ENCODE results near the gene OXSM. TPM values are rescaled to one million over a fixed set of nuclear protein-coding genes. Genes with fewer than 3 reads are reported as not detected.

Gene OXSM
- polyA plus RNA-seq, 1 donor (not counting 4 experiments of a cell fraction or from before 2014, with no cell fraction given), result 31.6 TPM

DNA sequence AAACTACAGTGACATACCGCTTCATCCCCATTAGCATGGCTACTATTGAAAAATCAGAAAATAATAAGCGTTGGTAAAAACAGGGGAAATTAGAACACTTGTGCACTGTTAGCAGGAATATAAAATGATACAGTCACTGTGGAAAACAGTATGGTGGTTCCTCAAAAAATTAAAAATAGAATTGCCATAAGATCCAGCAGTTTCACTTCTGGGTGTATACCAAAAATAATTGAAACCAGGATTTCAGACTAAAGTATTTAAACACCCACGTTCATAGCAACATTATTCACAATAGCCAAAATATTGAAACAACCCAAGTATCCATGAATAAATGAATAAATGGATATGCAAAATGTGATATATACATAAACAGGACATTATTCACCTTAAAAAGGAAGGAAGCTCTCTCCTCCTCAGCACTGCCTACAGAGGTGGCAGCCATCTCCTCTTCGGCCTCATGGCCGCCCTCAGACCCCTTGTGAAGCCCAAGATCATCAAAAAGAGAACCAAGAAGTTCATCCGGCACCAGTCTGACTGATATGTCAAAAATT is 40.8 kb upstream of the OXSM start:
- H3K79me2 ChIP-seq (ENCODE audit: control insufficient read depth, insufficient read depth, low read length), result no peaks in the 10 kb centered on the region
- no peak overlapping the region for H3K27ac ChIP-seq (ENCODE audit: control insufficient read depth, insufficient read depth, low read length)
- no peak overlapping the region for H2AFZ ChIP-seq (ENCODE audit: control insufficient read depth, low read length)
- peaks cover 0 to 9% of the 10 kb centered on the region in 2 experiments for H3K36me3 ChIP-seq (ENCODE audit: control insufficient read depth in 2 of 2, extremely low read depth in 1 of 2, insufficient read depth in 2 of 2, low read length in 2 of 2)
- no peak overlapping the region for H3K9ac ChIP-seq (ENCODE audit: control insufficient read depth, extremely low read depth, insufficient read depth, low read length)
- peaks cover 12% of the 10 kb centered on the region for H3K4me1 ChIP-seq (ENCODE audit: control insufficient read depth, extremely low read depth, insufficient read depth, low read length)
- H3K27me3 ChIP-seq (ENCODE audit: control insufficient read depth, extremely low read depth, insufficient read depth, low read length), result no peaks in the 10 kb centered on the region
- FAIRE-seq (no peak), DNase-seq (ENCODE audit: low read depth, low spot score) (no peak)
- H4K20me1 ChIP-seq (ENCODE audit: control insufficient read depth, extremely low read depth, insufficient read depth, low read length), result no peaks in the 10 kb centered on the region
- no peaks in the 10 kb centered on the region for H3K9me3 ChIP-seq (ENCODE audit: control insufficient read depth, low read depth, low read length)
- no peak overlapping the region for H3K4me2 ChIP-seq (ENCODE audit: control insufficient read depth, extremely low read depth, insufficient read depth, low read depth, low read length)
- dilution Hi-C loops (cut with MboI; ENCODE audit: extremely low pct_ligation_motif_present, low sequenced_read_pairs), result no loop called here
- H3K4me3 ChIP-seq (ENCODE audit: control insufficient read depth in 2 of 3, extremely low read depth in 1 of 3, insufficient read depth in 2 of 3, low read depth in 1 of 3, low read length in 3 of 3), result no peak overlapping the region
- no peaks in the 10 kb centered on the region for H3K9me1 ChIP-seq (ENCODE audit: control insufficient read depth, extremely low read depth, insufficient read depth, low read length)
- no peak for TF ChIP-seq EZH2 (IDR thresholded peaks at IDR 0.05; ENCODE audit: low read length)

DNA sequence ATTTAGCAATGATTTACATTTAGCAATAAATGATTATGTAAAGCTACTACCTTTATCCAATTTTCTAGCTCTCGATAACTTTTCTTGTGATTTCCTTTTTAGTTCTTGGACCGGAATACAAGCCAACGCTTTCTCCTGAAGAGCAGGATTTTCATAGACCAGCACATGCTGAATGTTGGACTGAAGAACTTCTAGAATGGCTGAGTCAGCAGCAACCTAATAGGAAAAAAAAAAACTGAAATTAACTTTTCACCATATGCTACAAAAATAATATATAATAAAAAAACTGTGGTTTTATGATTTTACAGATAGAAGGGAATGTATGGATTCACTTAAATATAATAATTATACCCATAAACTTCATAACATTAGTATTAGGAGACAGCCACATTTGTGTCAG is 38.8 kb upstream of the OXSM start:
- dilution Hi-C loops (cut with MboI; ENCODE audit: extremely low pct_ligation_motif_present, low sequenced_read_pairs), result no loop called here
- DNase-seq (ENCODE audit: low read depth, low spot score) (no peak), FAIRE-seq (no peak)
- H3K27ac ChIP-seq (ENCODE audit: control insufficient read depth, insufficient read depth, low read length), result no peak overlapping the region
- H3K9me3 ChIP-seq (ENCODE audit: control insufficient read depth, low read depth, low read length), result no peaks in the 10 kb centered on the region
- H3K9ac ChIP-seq (ENCODE audit: control insufficient read depth, extremely low read depth, insufficient read depth, low read length), result no peak overlapping the region
- H3K79me2 ChIP-seq (ENCODE audit: control insufficient read depth, insufficient read depth, low read length), result no peaks in the 10 kb centered on the region
- peaks cover 0 to 9% of the 10 kb centered on the region in 2 experiments for H3K36me3 ChIP-seq (ENCODE audit: control insufficient read depth in 2 of 2, extremely low read depth in 1 of 2, insufficient read depth in 2 of 2, low read length in 2 of 2)
- H3K4me3 ChIP-seq (ENCODE audit: control insufficient read depth in 2 of 3, extremely low read depth in 1 of 3, insufficient read depth in 2 of 3, low read depth in 1 of 3, low read length in 3 of 3), result no peak overlapping the region
- H3K27me3 ChIP-seq (ENCODE audit: control insufficient read depth, extremely low read depth, insufficient read depth, low read length), result no peaks in the 10 kb centered on the region
- H3K9me1 ChIP-seq (ENCODE audit: control insufficient read depth, extremely low read depth, insufficient read depth, low read length), result no peaks in the 10 kb centered on the region
- no peak overlapping the region for H3K4me2 ChIP-seq (ENCODE audit: control insufficient read depth, extremely low read depth, insufficient read depth, low read depth, low read length)
- H2AFZ ChIP-seq (ENCODE audit: control insufficient read depth, low read length), result no peak overlapping the region
- TF ChIP-seq, protein P1, sequence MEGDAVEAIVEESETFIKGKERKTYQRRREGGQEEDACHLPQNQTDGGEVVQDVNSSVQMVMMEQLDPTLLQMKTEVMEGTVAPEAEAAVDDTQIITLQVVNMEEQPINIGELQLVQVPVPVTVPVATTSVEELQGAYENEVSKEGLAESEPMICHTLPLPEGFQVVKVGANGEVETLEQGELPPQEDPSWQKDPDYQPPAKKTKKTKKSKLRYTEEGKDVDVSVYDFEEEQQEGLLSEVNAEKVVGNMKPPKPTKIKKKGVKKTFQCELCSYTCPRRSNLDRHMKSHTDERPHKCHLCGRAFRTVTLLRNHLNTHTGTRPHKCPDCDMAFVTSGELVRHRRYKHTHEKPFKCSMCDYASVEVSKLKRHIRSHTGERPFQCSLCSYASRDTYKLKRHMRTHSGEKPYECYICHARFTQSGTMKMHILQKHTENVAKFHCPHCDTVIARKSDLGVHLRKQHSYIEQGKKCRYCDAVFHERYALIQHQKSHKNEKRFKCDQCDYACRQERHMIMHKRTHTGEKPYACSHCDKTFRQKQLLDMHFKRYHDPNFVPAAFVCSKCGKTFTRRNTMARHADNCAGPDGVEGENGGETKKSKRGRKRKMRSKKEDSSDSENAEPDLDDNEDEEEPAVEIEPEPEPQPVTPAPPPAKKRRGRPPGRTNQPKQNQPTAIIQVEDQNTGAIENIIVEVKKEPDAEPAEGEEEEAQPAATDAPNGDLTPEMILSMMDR (optimal IDR thresholded peaks at IDR 0.05 in 1 of 3, IDR thresholded peaks at IDR 0.05 in 1 of 3, conservative IDR thresholded peaks at IDR 0.05 in 1 of 3; ENCODE audit: extremely low read depth in 1 of 3, insufficient read depth in 2 of 3, low read length in 3 of 3), result no peak
- TF ChIP-seq EZH2 (IDR thresholded peaks at IDR 0.05; ENCODE audit: low read length), result no peak
- H4K20me1 ChIP-seq (ENCODE audit: control insufficient read depth, extremely low read depth, insufficient read depth, low read length), result no peaks in the 10 kb centered on the region
- peaks cover 12% of the 10 kb centered on the region for H3K4me1 ChIP-seq (ENCODE audit: control insufficient read depth, extremely low read depth, insufficient read depth, low read length)

DNA sequence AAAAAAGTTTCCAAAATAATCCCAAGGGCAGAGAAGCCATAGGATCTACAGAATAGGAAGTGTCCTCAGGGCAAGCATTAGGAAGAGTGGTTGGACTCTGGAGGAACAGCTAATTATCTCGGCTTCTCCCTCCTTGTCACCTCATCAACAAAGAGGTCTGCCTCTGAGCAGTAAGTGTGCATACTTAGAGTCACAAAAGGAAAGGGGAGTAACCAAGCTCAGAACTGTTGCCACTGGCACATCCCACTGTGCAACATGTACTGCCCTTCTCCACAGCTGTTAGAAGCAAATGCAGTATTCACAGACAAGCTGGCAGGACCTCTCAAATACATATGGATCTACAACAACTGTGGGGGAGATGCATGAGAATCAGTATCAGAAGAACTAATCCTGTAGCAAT is 38.2 kb upstream of the OXSM start:
- Histone ChIP-seq H4K20me1 (ENCODE audit: control insufficient read depth, extremely low read depth, insufficient read depth, low read length) (no peaks in the 10 kb centered on the region), H3K36me3 (ENCODE audit: control insufficient read depth in 2 of 2, extremely low read depth in 1 of 2, insufficient read depth in 2 of 2, low read length in 2 of 2) (peaks cover 0 to 9% of the 10 kb centered on the region in 2 experiments), H3K4me2 (ENCODE audit: control insufficient read depth, extremely low read depth, insufficient read depth, low read depth, low read length) (no peak overlapping the region), H3K79me2 (ENCODE audit: control insufficient read depth, insufficient read depth, low read length) (no peaks in the 10 kb centered on the region), H3K4me3 (ENCODE audit: control insufficient read depth in 2 of 3, extremely low read depth in 1 of 3, insufficient read depth in 2 of 3, low read depth in 1 of 3, low read length in 3 of 3) (no peak overlapping the region), H2AFZ (ENCODE audit: control insufficient read depth, low read length) (no peak overlapping the region), H3K9me3 (ENCODE audit: control insufficient read depth, low read depth, low read length) (no peaks in the 10 kb centered on the region), H3K27me3 (ENCODE audit: control insufficient read depth, extremely low read depth, insufficient read depth, low read length) (no peaks in the 10 kb centered on the region), H3K9me1 (ENCODE audit: control insufficient read depth, extremely low read depth, insufficient read depth, low read length) (no peaks in the 10 kb centered on the region), H3K4me1 (ENCODE audit: control insufficient read depth, extremely low read depth, insufficient read depth, low read length) (peaks cover 9% of the 10 kb centered on the region), H3K27ac (ENCODE audit: control insufficient read depth, insufficient read depth, low read length) (no peak overlapping the region), H3K9ac (ENCODE audit: control insufficient read depth, extremely low read depth, insufficient read depth, low read length) (no peak overlapping the region)
- dilution Hi-C loops (cut with MboI; ENCODE audit: extremely low pct_ligation_motif_present, low sequenced_read_pairs), result no loop called here
- DNase-seq (ENCODE audit: low read depth, low spot score) (no peak), FAIRE-seq (no peak)
- no peak for TF ChIP-seq EZH2 (IDR thresholded peaks at IDR 0.05; ENCODE audit: low read length)
- TF ChIP-seq, protein P1 (optimal IDR thresholded peaks at IDR 0.05 in 1 of 3, IDR thresholded peaks at IDR 0.05 in 1 of 3, conservative IDR thresholded peaks at IDR 0.05 in 1 of 3; ENCODE audit: extremely low read depth in 1 of 3, insufficient read depth in 2 of 3, low read length in 3 of 3), result no peak

Measured in keratinocyte (primary cell).